GM21390 (cell line): ENCODE results near the gene SHB.
A peak's percentile ranks its signal among the peaks of the same experiment; 100 is the strongest.

ENCODE experiments used
- ATAC-seq: cut with Tn5 transposase; IDR thresholded peaks from one replicate; pipeline ENCODE4 v1.9.1; 2021; ENCODE audit not compliant: unreplicated experiment

Gene SHB

GRCh38 chr9:38088006-38088925, 19.2 kb upstream of the SHB start:
- peak; percentile 41 for ATAC-seq

DNA sequence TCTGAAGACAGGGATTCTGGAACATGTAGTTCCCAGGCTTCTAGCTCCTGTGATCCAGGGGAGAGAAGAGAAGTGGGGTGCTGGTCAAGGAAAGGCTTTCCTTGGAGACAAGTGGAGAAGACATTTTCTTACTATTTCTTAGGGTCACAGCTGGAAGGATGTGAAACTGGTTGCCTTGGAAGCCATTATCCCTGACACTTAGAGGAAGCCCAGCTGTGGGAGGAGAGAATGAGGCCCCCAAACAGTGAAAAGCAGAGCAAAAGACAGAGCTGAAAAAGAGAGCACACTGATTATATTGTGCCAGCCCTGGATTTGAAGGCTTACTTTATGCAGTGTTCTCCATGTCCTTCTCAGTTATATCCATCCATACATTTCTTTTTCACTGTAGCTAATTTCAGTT, 17.5 kb upstream of the SHB start:
- no peak for ATAC-seq

GRCh38 chr9:38085308-38085707, 16.3 kb upstream of the SHB start:
- ATAC-seq = no peak

- no peak for ATAC-seq
Observed at GRCh38 chr9:38084556-38084880, 15.5 kb upstream of the SHB start.

- ATAC-seq = no peak
Observed at GRCh38 chr9:38083858-38084555, 15.0 kb upstream of the SHB start.

- no peak for ATAC-seq
Observed at GRCh38 chr9:38082446-38083287, 13.6 kb upstream of the SHB start.

DNA sequence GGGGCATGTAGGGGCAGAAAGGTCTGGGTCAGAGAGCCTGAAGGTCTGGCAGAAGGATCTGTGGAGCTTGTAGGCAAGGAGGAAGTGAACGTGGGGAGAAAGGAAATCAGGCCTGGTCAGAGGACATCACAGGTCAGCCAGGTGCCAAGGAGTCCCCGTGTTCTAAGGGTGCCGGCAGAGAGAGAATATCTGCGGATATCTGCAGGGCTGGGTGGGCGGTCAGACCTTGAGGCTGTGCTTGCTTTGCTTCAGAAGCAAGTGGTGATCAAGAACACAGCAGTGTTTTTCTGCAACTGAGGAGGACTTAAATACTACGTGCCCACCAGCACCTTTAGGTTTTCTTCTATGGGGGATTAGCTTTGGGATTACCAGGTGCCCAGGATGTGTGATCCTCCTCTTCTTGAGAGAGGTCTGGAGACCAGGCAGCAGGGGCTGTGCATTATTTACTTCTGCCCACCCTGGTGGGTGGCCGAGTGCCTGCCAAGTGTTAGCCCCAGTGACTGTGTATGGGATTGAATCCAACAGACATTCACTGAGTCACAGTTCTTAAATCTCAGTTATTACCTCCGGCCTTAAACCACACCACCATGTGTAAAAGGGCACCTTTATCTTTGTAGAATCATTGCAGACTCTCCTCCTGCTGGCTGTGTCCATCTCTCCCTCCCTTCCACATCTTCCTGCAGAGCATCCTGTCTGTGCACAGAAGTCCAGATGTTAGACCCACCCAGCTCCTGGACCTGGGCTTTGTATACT, 12.5 kb upstream of the SHB start:
- no peak for ATAC-seq

DNA sequence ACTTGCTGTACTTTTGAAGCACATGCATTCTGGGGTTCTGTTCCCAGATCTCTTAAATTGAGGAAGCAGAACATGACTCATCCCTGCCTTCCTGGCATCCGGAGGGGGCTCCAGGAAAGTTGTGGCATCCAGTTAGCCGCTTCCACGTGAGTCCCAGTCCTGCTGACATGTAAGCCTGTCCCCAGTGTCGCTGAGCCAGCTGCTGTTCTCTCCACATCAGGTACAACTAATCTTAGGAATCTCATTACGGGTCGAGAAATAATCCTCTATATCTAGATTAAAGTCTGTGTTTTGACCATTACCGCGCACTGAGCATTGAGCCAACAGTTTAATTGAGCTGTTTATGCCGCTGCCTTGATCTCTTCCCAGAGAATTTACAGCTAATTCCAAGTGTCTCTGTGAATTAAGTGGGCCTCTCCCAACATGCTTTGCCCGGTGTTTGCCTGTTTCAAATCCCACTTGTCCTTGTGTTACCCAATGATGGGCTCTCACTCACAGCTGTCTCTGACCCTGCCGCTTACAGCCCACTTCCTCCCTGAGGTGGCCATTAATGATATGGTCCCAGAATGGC, 10.5 kb upstream of the SHB start:
- no peak for ATAC-seq

GRCh38 chr9:38075272-38075671, 6.2 kb upstream of the SHB start:
- no peak for ATAC-seq

GRCh38 chr9:38074441-38074961, 5.5 kb upstream of the SHB start:
- no peak for ATAC-seq

DNA sequence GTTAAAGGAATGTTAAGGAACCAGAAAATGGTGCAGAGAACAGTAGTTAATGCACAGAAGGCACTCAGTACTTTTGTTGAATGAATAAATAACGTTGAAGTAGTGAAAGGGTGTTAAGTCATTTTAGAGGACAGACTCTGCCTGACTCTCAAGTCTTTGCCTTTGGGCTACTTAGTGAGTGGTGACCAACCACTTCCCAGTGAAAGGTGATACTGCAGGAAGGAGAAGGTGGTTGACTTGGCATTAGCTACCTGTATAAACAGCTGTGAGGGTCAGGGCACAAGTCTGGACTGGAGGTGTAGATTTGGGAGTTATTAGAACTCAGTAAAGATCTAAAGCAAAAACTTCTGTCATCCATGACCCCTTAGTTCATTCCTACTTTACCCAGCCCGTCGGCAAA, 4.9 kb upstream of the SHB start:
- no peak for ATAC-seq

- no peak for ATAC-seq
Observed at GRCh38 chr9:38071470-38072134, 2.6 kb upstream of the SHB start.

- no peak for ATAC-seq
Observed at GRCh38 chr9:38067859-38068681, 957 bp downstream of the SHB start.

DNA sequence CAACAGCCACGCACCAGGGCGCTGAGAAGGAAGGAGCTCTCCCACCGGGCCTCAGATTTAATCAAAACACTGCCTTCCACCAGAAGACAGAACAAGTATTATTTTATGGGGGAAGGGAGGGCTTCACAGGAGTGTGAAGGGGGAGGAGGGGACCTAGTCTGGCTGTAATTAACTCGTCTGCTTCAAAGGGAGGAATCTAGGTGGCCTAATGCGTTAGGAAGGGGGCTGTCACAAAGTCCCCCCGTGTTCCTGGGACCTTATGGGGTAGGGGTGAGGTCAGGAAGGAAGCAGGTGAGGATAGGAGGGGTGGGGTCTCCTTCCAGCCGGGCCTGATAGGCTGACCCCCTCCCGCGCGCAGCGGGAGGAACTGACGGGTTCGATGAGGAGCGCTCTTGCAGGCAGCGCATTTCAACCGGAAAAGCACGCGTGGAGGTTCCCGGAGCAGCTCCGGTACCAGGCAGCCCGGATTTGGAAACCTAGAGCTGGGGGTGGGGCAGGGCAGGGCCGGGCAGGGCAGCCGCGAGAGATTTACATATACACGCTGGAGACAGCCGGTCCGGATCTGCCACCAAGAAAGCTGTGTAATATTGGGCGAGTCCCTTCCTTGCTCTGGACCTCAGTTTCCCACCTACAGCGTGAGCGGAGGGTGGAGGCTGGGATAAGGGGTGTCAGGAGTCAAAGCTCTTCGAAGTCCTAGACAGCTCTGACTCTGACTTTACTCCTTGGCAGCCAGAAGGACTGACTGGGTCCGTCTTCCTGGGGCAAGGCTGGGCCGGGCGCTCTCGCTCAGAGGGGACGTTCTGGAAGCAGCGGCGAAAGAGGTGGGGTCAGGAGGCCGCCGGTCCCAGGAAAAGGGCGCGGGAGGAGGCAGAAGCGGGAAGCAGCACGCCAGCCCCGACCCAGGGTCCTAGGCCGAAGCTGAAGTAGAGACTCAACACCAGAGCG, 1.8 kb downstream of the SHB start:
- ATAC-seq = no peak

- no peak for ATAC-seq
Observed at GRCh38 chr9:38066197-38066913, 2.7 kb downstream of the SHB start.

- peak; percentile 37 for ATAC-seq
Observed at GRCh38 chr9:38065369-38066075, 3.5 kb downstream of the SHB start.
